ENCODE data around the gene RAVER1. TPM values are rescaled to one million over a fixed set of nuclear protein-coding genes. Genes with fewer than 3 reads are reported as not detected.
"Not testable (repeated sequence)": the region's sequence is repeated elsewhere in the genome, so short reads cannot be mapped to it uniquely, and the experiment has no call there.

The RAVER1 gene
- total RNA-seq, 1 donor from 2014 or later: 78.2 TPM

- H3K27me3 Mint-ChIP-seq (ENCODE audit: low read depth): peaks cover 66% of the 10 kb centered on the region
- no peaks in the 10 kb centered on the region for H3K36me3 Mint-ChIP-seq (ENCODE audit: low read depth)
- no peak for TF ChIP-seq CTCF (conservative IDR thresholded peaks at IDR 0.05)
- no peaks in the 10 kb centered on the region for H3K9me3 Mint-ChIP-seq
- H3K4me1 Mint-ChIP-seq: peaks cover 1% of the 10 kb centered on the region
- no peak for DNase-seq (ENCODE audit: low read depth, low spot score)
- H3K4me3 Mint-ChIP-seq: no peak overlapping the region
- no peak overlapping the region for H3K27ac Mint-ChIP-seq (ENCODE audit: unreplicated experiment)
Measured at GRCh38 chr19:10283301-10284064, 49.8 kb downstream of the RAVER1 start.

- H3K4me3 Mint-ChIP-seq; H3K9me3 Mint-ChIP-seq; H3K36me3 Mint-ChIP-seq (ENCODE audit: low read depth); DNase-seq (ENCODE audit: low read depth, low spot score); H3K4me1 Mint-ChIP-seq; H3K27ac Mint-ChIP-seq (ENCODE audit: unreplicated experiment): not testable (repeated sequence)
- H3K27me3 Mint-ChIP-seq (ENCODE audit: low read depth): peaks cover 60% of the 10 kb centered on the region
Measured at GRCh38 chr19:10282043-10282442, 51.3 kb downstream of the RAVER1 start.

GRCh38 chr19:10279737-10280442, 53.4 kb downstream of the RAVER1 start:
- peaks cover 43% of the 10 kb centered on the region for H3K27me3 Mint-ChIP-seq (ENCODE audit: low read depth)
- DNase-seq (ENCODE audit: low read depth, low spot score): no peak
- H3K4me1 Mint-ChIP-seq: no peaks in the 10 kb centered on the region
- H3K27ac Mint-ChIP-seq (ENCODE audit: unreplicated experiment): no peak overlapping the region
- TF ChIP-seq CTCF (conservative IDR thresholded peaks at IDR 0.05): no peak
- H3K36me3 Mint-ChIP-seq (ENCODE audit: low read depth): no peaks in the 10 kb centered on the region
- no peak overlapping the region for H3K4me3 Mint-ChIP-seq
- H3K9me3 Mint-ChIP-seq: no peaks in the 10 kb centered on the region

GRCh38 chr19:10278935-10279334, 54.4 kb downstream of the RAVER1 start:
- no peak for TF ChIP-seq CTCF (conservative IDR thresholded peaks at IDR 0.05)
- DNase-seq (ENCODE audit: low read depth, low spot score): no peak
- Mint-ChIP-seq H3K4me3 (no peak overlapping the region), H3K36me3 (ENCODE audit: low read depth) (no peaks in the 10 kb centered on the region), H3K27me3 (ENCODE audit: low read depth) (peaks cover 42% of the 10 kb centered on the region), H3K9me3 (no peaks in the 10 kb centered on the region), H3K4me1 (no peaks in the 10 kb centered on the region), H3K27ac (ENCODE audit: unreplicated experiment) (no peak overlapping the region)

GRCh38 chr19:10277795-10278589, 55.3 kb downstream of the RAVER1 start:
- H3K27ac Mint-ChIP-seq (ENCODE audit: unreplicated experiment): peak overlapping the region; percentile 6
- DNase-seq (ENCODE audit: low read depth, low spot score): no peak
- peaks cover 38% of the 10 kb centered on the region for H3K27me3 Mint-ChIP-seq (ENCODE audit: low read depth)
- H3K9me3 Mint-ChIP-seq: no peaks in the 10 kb centered on the region
- no peak for TF ChIP-seq CTCF (conservative IDR thresholded peaks at IDR 0.05)
- no peak overlapping the region for H3K4me3 Mint-ChIP-seq
- no peaks in the 10 kb centered on the region for H3K36me3 Mint-ChIP-seq (ENCODE audit: low read depth)
- H3K4me1 Mint-ChIP-seq: no peaks in the 10 kb centered on the region
